Gastrocnemius medialis (tissue), 4 donors: ENCODE measurements around the gene SLC1A5. TPM values are rescaled to one million over a fixed set of nuclear protein-coding genes. Genes with fewer than 3 reads are reported as not detected.
"Not testable (repeated sequence)": the region's sequence is repeated elsewhere in the genome, so short reads cannot be mapped to it uniquely, and the experiment has no call there.

Experiments used
- ATAC-seq, 2 donors: fragments of 150-250 bp; one replicate each; pipeline ENCODE4 v1.9.1; 2016
- DNase-seq, 2 donors: peaks; one replicate each; pipeline ENCODE4 v3.0.0-alpha.2; 2019
- H3K27ac ChIP-seq, 4 donors: fragments of 200-600 bp; sonication (generic); 1 replicate in 1 of 4; 2 replicates in 3 of 4; pipeline ENCODE4 v1.5.1; 2016 to 2018; ENCODE audit warnings: mild to moderate bottlenecking in 2 of 4, moderate library complexity in 1 of 4
- H3K27me3 ChIP-seq, 3 donors: fragments of 200-600 bp; sonication (generic) in 2 of 3; 1 replicate in 1 of 3; 2 replicates in 2 of 3; pipeline versions ENCODE4 v1.5.1 to v1.6.0; 2016 to 2019; ENCODE audit warnings: mild to moderate bottlenecking in 1 of 3, moderate library complexity in 1 of 3
- H3K36me3 ChIP-seq, 2 donors: fragments of 200-600 bp; sonication (generic) in 1 of 2; one replicate each; pipeline ENCODE4 v1.5.1; 2017 to 2018
- H3K4me1 ChIP-seq, 2 donors: fragments of 200-600 bp; sonication (generic) in 1 of 2; one replicate each; pipeline ENCODE4 v1.5.1; 2016 to 2017; ENCODE audit warnings: mild to moderate bottlenecking in 2 of 2
- H3K4me3 ChIP-seq, 4 donors: fragments of 200-600 bp; sonication (generic) in 3 of 4; 1 replicate in 1 of 4; 2 replicates in 3 of 4; pipeline ENCODE4 v1.5.1; 2016 to 2019; ENCODE audit warnings: mild to moderate bottlenecking in 2 of 4
- H3K9me3 ChIP-seq, 3 donors: fragments of 200-600 bp; sonication (generic) in 2 of 3; 1 replicate in 1 of 3; 2 replicates in 2 of 3; pipeline ENCODE4 v1.5.1; 2016 to 2019
- CTCF ChIP-seq, 5 experiments: fragments of 450-650 bp in 3 of 5; fragments of 200-600 bp in 2 of 5; sonication (generic) in 2 of 5; IDR thresholded peaks in 4 of 5; conservative IDR thresholded peaks in 1 of 5; 1 replicate in 4 of 5; 2 replicates in 1 of 5; pipeline ENCODE4 v1.5.1; 2016 to 2019; ENCODE audit warnings: antibody characterized with exemption in 5 of 5, mild to moderate bottlenecking in 3 of 5, moderate library complexity in 3 of 5
- POLR2A ChIP-seq, 2 donors: fragments of 450-650 bp; IDR thresholded peaks; one replicate each; pipeline ENCODE4 v1.6.1; 2017; ENCODE audit warnings: antibody characterized with exemption in 2 of 2, mild to moderate bottlenecking in 2 of 2, moderate library complexity in 2 of 2
- in situ Hi-C, 4 donors: fragments of 200-750 bp; cut with MboI; loops; one replicate each; pipeline versions ENCODE4 v1.15.0 to v1.8.0; 2017; ENCODE audit warnings: low sequenced_read_pairs in 4 of 4
- intact Hi-C: fragments of 100-400 bp; cut with DNase I; formaldehyde crosslinking; loops from one replicate; pipeline ENCODE4 v1.15.1; 2023; ENCODE audit warnings: low total_unique reads
- total RNA-seq, 4 donors: library from RNA; depleted of rRNA; stranded (reverse); fragments of >200 nt; gene quantifications; one replicate each; pipeline versions ENCODE4 v1.1.0 to v1.2.3, GENCODE V29; 2016

The SLC1A5 gene
- total RNA-seq, 4 donors from 2014 or later: 7.6 to 18.5 (median 10.7) TPM

- ATAC-seq (no peak), DNase-seq (no peak)
- Histone ChIP-seq H3K27ac (no peak overlapping the region), H3K9me3 (no peaks in the 10 kb centered on the region), H3K27me3 (peaks cover 0 to 4% (median 0%) of the 10 kb centered on the region in 3 donors), H3K4me1 (no peaks in the 10 kb centered on the region), H3K36me3 (peaks cover 0 to 9% of the 10 kb centered on the region in 2 donors), H3K4me3 (no peak overlapping the region)
- intact Hi-C loops (no loop called here), in situ Hi-C loops (no loop called here)
- TF ChIP-seq CTCF (IDR thresholded peaks at IDR 0.05 in 4 of 5, conservative IDR thresholded peaks at IDR 0.05 in 1 of 5) (no peak), POLR2A (IDR thresholded peaks at IDR 0.05) (no peak)
These were observed 12.6 kb downstream of the SLC1A5 start for GRCh38 chr19:46775642-46776258.

- intact Hi-C loops (no loop called here), in situ Hi-C loops (loop anchor here in 2 of 4 donors (25.0 kb wide), 1 partner anchor 214 kb away; no protein-coding TSS in a partner anchor)
- no peaks in the 10 kb centered on the region for H3K4me1 ChIP-seq
- H3K4me3 ChIP-seq: no peak overlapping the region
- DNase-seq: no peak
- no peak for TF ChIP-seq POLR2A (IDR thresholded peaks at IDR 0.05)
- TF ChIP-seq CTCF (IDR thresholded peaks at IDR 0.05 in 4 of 5, conservative IDR thresholded peaks at IDR 0.05 in 1 of 5): no peak
- ATAC-seq: no peak
- H3K9me3 ChIP-seq: no peaks in the 10 kb centered on the region
- no peak overlapping the region for H3K27ac ChIP-seq
- H3K27me3 ChIP-seq: peaks cover 0 to 4% (median 0%) of the 10 kb centered on the region in 3 donors
- peaks cover 0 to 9% of the 10 kb centered on the region in 2 donors for H3K36me3 ChIP-seq
These were observed 15.4 kb downstream of the SLC1A5 start for GRCh38 chr19:46773018-46773399.

GRCh38 chr19:46772170-46773017, 16.0 kb downstream of the SLC1A5 start:
- intact Hi-C loops (no loop called here), in situ Hi-C loops (loop anchor here in 2 of 4 donors (25.0 kb wide), 1 partner anchor 215 kb away; no protein-coding TSS in a partner anchor)
- H3K36me3 ChIP-seq: peaks cover 0 to 9% of the 10 kb centered on the region in 2 donors
- H3K27me3 ChIP-seq: peaks cover 0 to 4% (median 0%) of the 10 kb centered on the region in 3 donors
- no peak for TF ChIP-seq POLR2A (IDR thresholded peaks at IDR 0.05)
- no peak for TF ChIP-seq CTCF (IDR thresholded peaks at IDR 0.05 in 4 of 5, conservative IDR thresholded peaks at IDR 0.05 in 1 of 5)
- H3K4me1 ChIP-seq: no peaks in the 10 kb centered on the region
- H3K27ac ChIP-seq: no peak overlapping the region
- DNase-seq (no peak), ATAC-seq (no peak)
- H3K9me3 ChIP-seq: no peaks in the 10 kb centered on the region
- H3K4me3 ChIP-seq: no peak overlapping the region

GRCh38 chr19:46768746-46769145, 19.6 kb downstream of the SLC1A5 start:
- H3K27ac ChIP-seq, intact Hi-C loops, ATAC-seq, H3K4me3 ChIP-seq, H3K27me3 ChIP-seq, H3K36me3 ChIP-seq, H3K9me3 ChIP-seq, H3K4me1 ChIP-seq, DNase-seq: not testable (repeated sequence)
- in situ Hi-C loops: loop anchor here in 3 of 4 donors (10.0 to 25.0 kb wide), 3 partner anchors 56 to 219 kb away; no protein-coding TSS in a partner anchor
